WTC11 (cell line): ENCODE measurements around the gene CCL4. TPM values are rescaled to one million over a fixed set of nuclear protein-coding genes. Genes with fewer than 3 reads are reported as not detected.
"Not testable (repeated sequence)": the region's sequence is repeated elsewhere in the genome, so short reads cannot be mapped to it uniquely, and the experiment has no call there.

Experiments
- ATAC-seq: fragments of 200-7000 bp; cut with Tn5 transposase; 2 replicates; pipeline ENCODE4 v1.10.0; 2021; ENCODE audit warnings: mild to moderate bottlenecking, moderate library complexity
- CTCF ChIA-PET: fragments of 300-600 bp; sonication (Branson Sonifier 250); formaldehyde crosslinking; loops from one replicate; lab custom pipeline; 2021; ENCODE audit warnings: antibody characterized with exemption; lab: Charles Lee
- POLR2A ChIA-PET: fragments of 350-600 bp; sonication (Branson Sonifier 250); formaldehyde crosslinking; loops from one replicate; lab custom pipeline; 2021; ENCODE audit warnings: antibody characterized with exemption; lab: Charles Lee
- DNase-seq: peaks from one replicate; pipeline ENCODE4 v3.0.0; 2021; ENCODE audit warnings: low spot score
- H3K27ac Mint-ChIP-seq: 2 replicates; pipeline ENCODE4 v1.8.0; 2021; ENCODE audit warnings: mixed read lengths
- H3K27me3 Mint-ChIP-seq: 2 replicates; pipeline ENCODE4 v1.8.0; 2021; ENCODE audit warnings: low read depth, mild to moderate bottlenecking, moderate library complexity, mixed read lengths
- H3K36me3 Mint-ChIP-seq: 2 replicates; pipeline ENCODE4 v1.8.0; 2021; ENCODE audit warnings: mixed read lengths
- H3K4me1 Mint-ChIP-seq: 2 replicates; pipeline ENCODE4 v1.8.0; 2022; ENCODE audit warnings: mixed read lengths
- H3K4me3 Mint-ChIP-seq: 2 replicates; pipeline ENCODE4 v1.8.0; 2021; ENCODE audit warnings: mild to moderate bottlenecking, moderate library complexity, mixed read lengths
- H3K9me3 Mint-ChIP-seq: 2 replicates; pipeline ENCODE4 v1.8.0; 2021; ENCODE audit warnings: mixed read lengths
- AR ChIP-seq: fragments of 250-450 bp; sonication (Bioruptor Pico); IDR thresholded peaks from 2 replicates; pipeline ENCODE4 v1.9.0; 2021; ENCODE audit warnings: mild to moderate bottlenecking
- ATF1 ChIP-seq: sonication (generic); formaldehyde crosslinking; IDR thresholded peaks from 2 replicates; pipeline ENCODE4 v1.8.1; 2023; ENCODE audit warnings: mild to moderate bottlenecking, moderate library complexity, missing genetic modification reagents
- CBFB ChIP-seq: sonication (generic); formaldehyde crosslinking; IDR thresholded peaks from 2 replicates; pipeline ENCODE4 v1.8.1; 2022; ENCODE audit warnings: mild to moderate bottlenecking, low read depth, missing genetic modification reagents
- ERG ChIP-seq: fragments of 250-450 bp; sonication (Bioruptor Pico); IDR thresholded peaks from 2 replicates; pipeline ENCODE4 v1.8.0; 2021; ENCODE audit warnings: mild to moderate bottlenecking
- GABPB1 ChIP-seq: sonication (generic); formaldehyde crosslinking; IDR thresholded peaks from 2 replicates; pipeline ENCODE4 v1.8.1; 2023; ENCODE audit warnings: mild to moderate bottlenecking, missing genetic modification reagents
- HMGXB4 ChIP-seq: sonication (generic); formaldehyde crosslinking; IDR thresholded peaks from 2 replicates; pipeline ENCODE4 v1.8.1; 2023; ENCODE audit warnings: mild to moderate bottlenecking, moderate library complexity, missing genetic modification reagents
- IRF1 ChIP-seq: sonication (generic); formaldehyde crosslinking; IDR thresholded peaks from 2 replicates; pipeline ENCODE4 v1.8.0; 2023; ENCODE audit warnings: missing genetic modification reagents
- MAX ChIP-seq: sonication (generic); formaldehyde crosslinking; IDR thresholded peaks from 2 replicates; pipeline ENCODE4 v1.8.0; 2022; ENCODE audit warnings: mild to moderate bottlenecking, missing genetic modification reagents
- NR3C1 ChIP-seq: sonication (generic); formaldehyde crosslinking; conservative IDR thresholded peaks from 2 replicates; pipeline ENCODE4 v1.8.1; 2023; ENCODE audit warnings: low read depth, mild to moderate bottlenecking, missing genetic modification reagents
- PREB ChIP-seq: sonication (generic); formaldehyde crosslinking; IDR thresholded peaks from 2 replicates; pipeline ENCODE4 v1.8.1; 2022; ENCODE audit warnings: mild to moderate bottlenecking, missing genetic modification reagents, moderate library complexity, borderline replicate concordance
- SMAD4 ChIP-seq: sonication (generic); formaldehyde crosslinking; IDR thresholded peaks from 2 replicates; pipeline ENCODE4 v1.8.0; 2022; ENCODE audit warnings: mild to moderate bottlenecking, missing genetic modification reagents
- STAT6 ChIP-seq: sonication (generic); formaldehyde crosslinking; conservative IDR thresholded peaks from 2 replicates; pipeline ENCODE4 v1.8.1; 2023; ENCODE audit warnings: mild to moderate bottlenecking, low read depth, missing genetic modification reagents, moderate library complexity
- USF1 ChIP-seq: sonication (generic); formaldehyde crosslinking; IDR thresholded peaks from 2 replicates; pipeline ENCODE4 v1.8.0; 2022; ENCODE audit warnings: mild to moderate bottlenecking, missing genetic modification reagents
- ZNF219 ChIP-seq: sonication (generic); formaldehyde crosslinking; IDR thresholded peaks from 2 replicates; pipeline ENCODE4 v1.8.0; 2023; ENCODE audit warnings: missing genetic modification reagents, mild to moderate bottlenecking, borderline replicate concordance
- ZNF263 ChIP-seq: sonication (generic); formaldehyde crosslinking; IDR thresholded peaks from 2 replicates; pipeline ENCODE4 v1.8.1; 2022; ENCODE audit warnings: low read depth, mild to moderate bottlenecking, moderate library complexity, missing genetic modification reagents
- ZNF317 ChIP-seq: sonication (generic); formaldehyde crosslinking; IDR thresholded peaks from 2 replicates; pipeline ENCODE4 v1.8.1; 2023; ENCODE audit warnings: low read depth, mild to moderate bottlenecking, moderate library complexity, missing genetic modification reagents, borderline replicate concordance
- ZNF416 ChIP-seq: fragments of 250-450 bp; sonication (Bioruptor Pico); IDR thresholded peaks from 2 replicates; pipeline ENCODE4 v1.9.0; 2021; ENCODE audit warnings: mild to moderate bottlenecking, inconsistent platforms
- ZSCAN18 ChIP-seq: fragments of 250-450 bp; sonication (Bioruptor Pico); IDR thresholded peaks from 2 replicates; pipeline ENCODE4 v2.1.2; 2022; ENCODE audit warnings: mild to moderate bottlenecking, moderate library complexity
- total RNA-seq: library from RNA; stranded (reverse); gene quantifications from 3 replicates; pipeline ENCODE4 v1.2.3, GENCODE V29; 2021

Gene CCL4
- total RNA-seq, 1 experiment from 2014 or later: 0.48 TPM

GRCh38 chr17:36112572-36112971 lies 8.9 kb downstream of the CCL4 start:
- DNase-seq: no peak
- H3K27me3 Mint-ChIP-seq: peaks cover 6% of the 10 kb centered on the region; the same call in 1 of the 2 replicates
- no peaks in the 10 kb centered on the region for H3K4me1 Mint-ChIP-seq
- peaks cover 13% of the 10 kb centered on the region for H3K36me3 Mint-ChIP-seq
- POLR2A ChIA-PET: no interaction called here
- TF ChIP-seq PREB (CRISPR knock-in tag): no peak
- no peak for TF ChIP-seq ZSCAN18
- TF ChIP-seq STAT6 (CRISPR knock-in tag): no peak
- TF ChIP-seq CBFB (CRISPR knock-in tag): no peak
- no peak for TF ChIP-seq ATF1 (CRISPR knock-in tag)
- TF ChIP-seq ZNF263 (CRISPR knock-in tag): no peak
- TF ChIP-seq SMAD4 (CRISPR knock-in tag): no peak
- no peak for TF ChIP-seq ERG
- no peak for TF ChIP-seq AR (CRISPR knock-in tag)
- no peak for TF ChIP-seq HMGXB4 (CRISPR knock-in tag)
- no peak for TF ChIP-seq MAX (CRISPR knock-in tag)
- TF ChIP-seq NR3C1 (CRISPR knock-in tag): no peak
- TF ChIP-seq ZNF416 (CRISPR knock-in tag): no peak
- TF ChIP-seq IRF1 (CRISPR knock-in tag): no peak
- no peak for TF ChIP-seq USF1
- no peak for TF ChIP-seq ZNF219
- no peak for TF ChIP-seq GABPB1
- no peak for TF ChIP-seq ZNF317 (CRISPR knock-in tag)
- no peak overlapping the region for H3K4me3 Mint-ChIP-seq
- ATAC-seq: no peak
- H3K27ac Mint-ChIP-seq: no peak overlapping the region
- CTCF ChIA-PET: interaction anchor here (0.6 kb wide), 1 partner anchor 137 kb away, joined by 3 read pairs; no protein-coding TSS in a partner anchor
- peaks cover 32% of the 10 kb centered on the region for H3K9me3 Mint-ChIP-seq

- peaks cover 32% of the 10 kb centered on the region for H3K9me3 Mint-ChIP-seq
- CTCF ChIA-PET, H3K27ac Mint-ChIP-seq, DNase-seq, H3K4me3 Mint-ChIP-seq, POLR2A ChIA-PET, ATAC-seq, H3K27me3 Mint-ChIP-seq, H3K4me1 Mint-ChIP-seq: not testable (repeated sequence)
- peaks cover 13% of the 10 kb centered on the region for H3K36me3 Mint-ChIP-seq
Measured at GRCh38 chr17:36113131-36113530, 9.5 kb downstream of the CCL4 start.

- H3K27ac Mint-ChIP-seq, CTCF ChIA-PET, ATAC-seq, H3K27me3 Mint-ChIP-seq, POLR2A ChIA-PET, H3K4me3 Mint-ChIP-seq, H3K4me1 Mint-ChIP-seq, DNase-seq: not testable (repeated sequence)
- Mint-ChIP-seq H3K9me3 (peaks cover 34% of the 10 kb centered on the region), H3K36me3 (peaks cover 13% of the 10 kb centered on the region)
Measured at GRCh38 chr17:36114971-36115648, 11.5 kb downstream of the CCL4 start.
